ENCODE measurements around the gene BRPF3.

The BRPF3 gene

GRCh38 chr6:36244641-36245280 is 48.2 kb downstream of the BRPF3 start:
- H3K27ac ChIP-seq = no peak overlapping the region
- TF ChIP-seq CTCF (IDR thresholded peaks at IDR 0.05) (no peak), ZFX (IDR thresholded peaks at IDR 0.05; ENCODE audit: borderline replicate concordance) (no peak)

- TF ChIP-seq CTCF (IDR thresholded peaks at IDR 0.05) = peak; percentile 71
- no peak for TF ChIP-seq ZFX (IDR thresholded peaks at IDR 0.05; ENCODE audit: borderline replicate concordance)
- no peak overlapping the region for H3K27ac ChIP-seq
Measured at GRCh38 chr6:36245572-36246061, 49.1 kb downstream of the BRPF3 start.

DNA sequence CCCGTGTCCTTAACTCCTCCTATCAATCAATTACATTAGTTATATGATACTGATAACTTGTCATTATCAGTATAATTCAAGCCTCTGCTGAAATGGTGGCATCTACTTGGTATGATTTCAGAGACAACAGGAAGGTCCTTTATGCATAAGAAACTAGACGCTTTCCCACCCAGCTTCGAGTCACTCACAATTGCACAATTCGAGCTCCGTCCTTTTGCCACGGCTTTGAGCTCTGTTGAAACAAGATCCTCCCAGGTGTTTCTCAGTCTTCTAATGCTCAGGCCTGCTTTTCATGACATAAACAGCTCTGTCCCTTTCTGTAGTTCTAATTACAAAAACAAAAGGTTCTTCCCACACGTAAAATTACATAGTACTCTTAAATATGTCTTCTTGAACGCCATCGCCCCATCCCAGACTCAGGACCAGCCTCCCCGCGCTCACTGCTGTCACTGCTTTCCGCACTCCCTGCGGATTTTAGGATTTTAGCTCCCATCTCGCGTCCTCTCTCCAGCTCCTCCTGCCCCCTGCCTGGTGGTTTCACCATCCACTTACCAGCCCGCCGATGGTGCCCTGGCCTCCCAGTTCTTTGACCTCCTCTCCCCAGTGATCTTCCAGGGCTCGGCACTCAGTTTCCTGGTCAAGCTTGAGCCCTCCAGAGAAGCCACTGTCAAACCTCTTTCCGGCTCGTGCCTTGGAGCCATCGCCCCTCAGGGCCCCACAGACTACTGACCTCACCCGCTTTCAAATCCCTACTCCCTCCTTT is 50.1 kb downstream of the BRPF3 start:
- TF ChIP-seq CTCF (IDR thresholded peaks at IDR 0.05) (no peak), ZFX (IDR thresholded peaks at IDR 0.05; ENCODE audit: borderline replicate concordance) (no peak)
- H3K27ac ChIP-seq = no peak overlapping the region

- no peak overlapping the region for H3K27ac ChIP-seq
Measured at GRCh38 chr6:36247693-36248092, 51.1 kb downstream of the BRPF3 start.

GRCh38 chr6:36248980-36249379 is 52.4 kb downstream of the BRPF3 start:
- TF ChIP-seq CTCF (IDR thresholded peaks at IDR 0.05) (no peak), ZFX (IDR thresholded peaks at IDR 0.05; ENCODE audit: borderline replicate concordance) (no peak)
- H3K27ac ChIP-seq = no peak overlapping the region

More at GRCh38 chr6:36247693-36248092, 51.1 kb downstream of the BRPF3 start:
- no peak for TF ChIP-seq ZFX (IDR thresholded peaks at IDR 0.05; ENCODE audit: borderline replicate concordance)
- TF ChIP-seq CTCF (IDR thresholded peaks at IDR 0.05) = no peak

DNA sequence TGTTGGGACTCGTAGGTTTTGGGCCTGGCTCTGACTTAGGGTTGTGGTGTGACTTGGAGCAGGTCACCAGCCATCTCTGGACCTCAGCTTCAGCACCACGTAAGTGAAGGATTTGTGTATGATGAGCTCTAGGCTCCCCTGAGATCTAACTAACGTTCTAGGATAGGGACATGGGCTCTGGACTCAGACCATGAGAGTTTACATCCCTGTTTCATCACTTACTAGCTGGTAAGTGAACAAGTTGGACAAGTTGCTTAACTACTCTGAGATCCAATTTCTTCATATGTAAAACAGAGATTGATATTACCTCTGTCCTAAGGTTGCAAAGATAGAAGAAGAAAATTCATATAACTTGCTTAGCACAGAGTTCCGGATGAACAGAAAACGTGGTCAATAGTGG is 53.0 kb downstream of the BRPF3 start:
- H3K27ac ChIP-seq = no peak overlapping the region
- TF ChIP-seq ZFX (IDR thresholded peaks at IDR 0.05; ENCODE audit: borderline replicate concordance) = no peak

- no peak overlapping the region for H3K27ac ChIP-seq
- TF ChIP-seq ZFX (IDR thresholded peaks at IDR 0.05; ENCODE audit: borderline replicate concordance) = no peak
- no peak for TF ChIP-seq CTCF (IDR thresholded peaks at IDR 0.05)
Measured at GRCh38 chr6:36252005-36252404, 55.5 kb downstream of the BRPF3 start.
